Suprapubic skin (tissue), 4 donors: ENCODE results near the gene SLX4.

ENCODE experiments used
- POLR2A ChIP-seq, 2 donors: fragments of 450-650 bp; IDR thresholded peaks; one replicate each; pipeline ENCODE4 v1.6.1; 2017; ENCODE audit warnings: antibody characterized with exemption in 2 of 2, mild to moderate bottlenecking in 2 of 2, moderate library complexity in 2 of 2
- POLR2AphosphoS5 ChIP-seq, 3 donors: sonication (generic); formaldehyde crosslinking; IDR thresholded peaks; one replicate each; pipeline ENCODE4 v1.6.1; 2017; ENCODE audit warnings: antibody characterized with exemption in 3 of 3
- TF ChIP-seq, protein P1 (sequence below), 2 donors: fragments of 200-600 bp in 1 of 2; fragments of 450-650 bp in 1 of 2; sonication (generic) in 1 of 2; IDR thresholded peaks; one replicate each; pipeline ENCODE4 v1.5.1; 2016 to 2019; ENCODE audit warnings: antibody characterized with exemption in 2 of 2, mild to moderate bottlenecking in 1 of 2, moderate library complexity in 1 of 2

DNA sequence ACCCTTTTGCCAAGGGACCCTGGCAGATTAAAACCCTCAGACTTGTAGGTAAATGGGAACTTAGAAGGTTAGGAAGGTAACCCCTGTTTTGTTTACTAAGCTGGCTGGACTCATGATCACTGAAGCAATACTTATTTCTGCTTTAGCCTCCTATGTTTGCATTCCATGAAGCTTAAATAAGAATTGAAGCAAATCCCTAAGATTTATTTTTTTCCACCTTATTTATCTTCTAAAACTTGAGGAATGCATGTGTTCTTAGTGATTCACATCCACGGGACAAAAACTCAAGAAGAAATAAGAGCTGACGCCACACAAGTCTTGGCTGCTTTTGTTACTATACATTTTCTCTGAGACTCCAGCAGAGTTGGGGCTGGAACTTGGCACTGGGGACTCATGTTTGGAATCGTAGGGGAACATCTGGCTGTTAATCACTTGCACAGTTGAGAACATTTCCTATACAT is 75.1 kb downstream of the SLX4 start:
- TF ChIP-seq POLR2AphosphoS5 (IDR thresholded peaks at IDR 0.05) (no peak), POLR2A (IDR thresholded peaks at IDR 0.05) (no peak)
- TF ChIP-seq, protein P1, sequence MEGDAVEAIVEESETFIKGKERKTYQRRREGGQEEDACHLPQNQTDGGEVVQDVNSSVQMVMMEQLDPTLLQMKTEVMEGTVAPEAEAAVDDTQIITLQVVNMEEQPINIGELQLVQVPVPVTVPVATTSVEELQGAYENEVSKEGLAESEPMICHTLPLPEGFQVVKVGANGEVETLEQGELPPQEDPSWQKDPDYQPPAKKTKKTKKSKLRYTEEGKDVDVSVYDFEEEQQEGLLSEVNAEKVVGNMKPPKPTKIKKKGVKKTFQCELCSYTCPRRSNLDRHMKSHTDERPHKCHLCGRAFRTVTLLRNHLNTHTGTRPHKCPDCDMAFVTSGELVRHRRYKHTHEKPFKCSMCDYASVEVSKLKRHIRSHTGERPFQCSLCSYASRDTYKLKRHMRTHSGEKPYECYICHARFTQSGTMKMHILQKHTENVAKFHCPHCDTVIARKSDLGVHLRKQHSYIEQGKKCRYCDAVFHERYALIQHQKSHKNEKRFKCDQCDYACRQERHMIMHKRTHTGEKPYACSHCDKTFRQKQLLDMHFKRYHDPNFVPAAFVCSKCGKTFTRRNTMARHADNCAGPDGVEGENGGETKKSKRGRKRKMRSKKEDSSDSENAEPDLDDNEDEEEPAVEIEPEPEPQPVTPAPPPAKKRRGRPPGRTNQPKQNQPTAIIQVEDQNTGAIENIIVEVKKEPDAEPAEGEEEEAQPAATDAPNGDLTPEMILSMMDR (IDR thresholded peaks at IDR 0.05) = no peak
